GM12878 (cell line): ENCODE measurements around the gene KRT12. TPM values are rescaled to one million over a fixed set of nuclear protein-coding genes. Genes with fewer than 3 reads are reported as not detected.

ENCODE experiments used
- ATAC-seq: fragments of 200-7000 bp; cut with Tn5 transposase; 3 replicates; pipeline ENCODE4 v1.9.1; 2020; ENCODE audit warnings: mild to moderate bottlenecking, moderate library complexity
- BruUV-seq: library from RNA; stranded (reverse); fragments of 400-500 nt; replicated peaks from 2 replicates; lab custom pipeline; 2021; lab: Mats Ljungman, UMichigan
- CTCF ChIA-PET: fragments of 300-600 bp; sonication (Branson Sonifier 250); formaldehyde crosslinking; extraction: SDS; loops from one replicate; lab custom pipeline; 2021; ENCODE audit warnings: inconsistent platforms; lab: Yijun Ruan, JAX
- POLR2A ChIA-PET: fragments of 350-600 bp; formaldehyde crosslinking; extraction: SDS; loops from one replicate; lab custom pipeline; 2021; ENCODE audit warnings: inconsistent platforms; lab: Charles Lee
- RAD21 ChIA-PET: fragments of 300-600 bp; sonication (Branson Sonifier 250); formaldehyde crosslinking; loops from one replicate; lab custom pipeline; 2023; ENCODE audit warnings: antibody characterized with exemption; ENCODE audit not compliant: unreplicated experiment; lab: Charles Lee
- SMC1A ChIA-PET: fragments of 300-600 bp; sonication (Branson Sonifier 250); formaldehyde crosslinking; loops from one replicate; lab custom pipeline; 2023; ENCODE audit not compliant: unreplicated experiment, uncharacterized antibody; lab: Charles Lee
- DNase-seq: peaks from one replicate; pipeline ENCODE4 v3.0.0-alpha.2; 2011; ENCODE audit warnings: low read depth, low spot score
- FAIRE-seq: peaks from 3 replicates; lab custom pipeline; 2011; peaks lifted over from hg19 to GRCh38; lab: Jason Lieb, UNC
- H2AFZ ChIP-seq: 2 replicates; pipeline ENCODE4 v1.6.0; 2011; ENCODE audit warnings: low read depth, low read length, control low read depth; ENCODE audit not compliant: control insufficient read depth
- H3K27ac ChIP-seq: 2 replicates; pipeline ENCODE4 v1.5.1; 2011; ENCODE audit warnings: control low read depth; ENCODE audit not compliant: control insufficient read depth, insufficient read depth
- H3K27me3 ChIP-seq, 2 experiments: replicated peaks in 1 of 2; 2 replicates each; pipeline versions ENCODE4 v1.6.0 to v1.6.1; 2011; ENCODE audit warnings: low read length in 1 of 2; ENCODE audit not compliant: control insufficient read depth in 2 of 2, insufficient read depth in 2 of 2
- H3K36me3 ChIP-seq, 2 experiments: 2 replicates each; pipeline ENCODE4 v1.5.1; 2011; ENCODE audit warnings: low read length in 1 of 2; ENCODE audit not compliant: control insufficient read depth in 2 of 2, insufficient read depth in 2 of 2
- H3K4me1 ChIP-seq: 2 replicates; pipeline ENCODE4 v1.6.1; 2011; ENCODE audit warnings: mild to moderate bottlenecking, low read length, moderate library complexity, mixed read lengths; ENCODE audit not compliant: control insufficient read depth, insufficient read depth
- H3K4me2 ChIP-seq: 2 replicates; pipeline ENCODE4 v1.6.0; 2011; ENCODE audit warnings: control low read depth; ENCODE audit not compliant: control insufficient read depth, insufficient read depth
- H3K4me3 ChIP-seq: fragments of 200-600 bp; sonication (generic); 2 replicates; pipeline ENCODE4 v1.5.1; 2016
- H3K79me2 ChIP-seq: 2 replicates; pipeline ENCODE4 v1.6.0; 2011; ENCODE audit warnings: low read length; ENCODE audit not compliant: control insufficient read depth, insufficient read depth
- H3K9ac ChIP-seq: 2 replicates; pipeline ENCODE4 v1.8.0; 2011; ENCODE audit warnings: low read length, control low read depth, mixed read lengths; ENCODE audit not compliant: control insufficient read depth, insufficient read depth
- H3K9me3 ChIP-seq: replicated peaks from 3 replicates; pipeline ENCODE4 v1.5.1; 2011; ENCODE audit warnings: mild to moderate bottlenecking, low read length; ENCODE audit not compliant: control insufficient read depth, insufficient read depth
- H4K20me1 ChIP-seq: 2 replicates; pipeline ENCODE4 v1.6.0; 2011; ENCODE audit not compliant: control insufficient read depth, insufficient read depth
- BACH1 ChIP-seq: fragments of 450-650 bp; IDR thresholded peaks from 2 replicates; pipeline ENCODE4 v1.6.1; 2017; ENCODE audit warnings: mild to moderate bottlenecking, borderline replicate concordance
- CTCF ChIP-seq, 3 experiments: IDR thresholded peaks in 2 of 3; conservative IDR thresholded peaks in 1 of 3; 2 replicates each; pipeline ENCODE4 v1.5.1; 2011; ENCODE audit warnings: low read depth in 3 of 3, low read length in 3 of 3, mild to moderate bottlenecking in 3 of 3, control low read depth in 2 of 3, moderate library complexity in 2 of 3, inconsistent platforms in 1 of 3, mixed read lengths in 1 of 3; ENCODE audit not compliant: control insufficient read depth in 2 of 3, insufficient read depth in 1 of 3; ENCODE audit errors: extremely low read depth in 1 of 3
- SP1 ChIP-seq: IDR thresholded peaks from one replicate; pipeline ENCODE4 v1.6.1; 2011; ENCODE audit warnings: low read depth, low read length
- WGBS: methylation state at CpG from one replicate; pipeline ENCODE4 v1.1.6; 2016; ENCODE audit warnings: low lambda C conversion rate; ENCODE audit not compliant: insufficient replicate concordance, insufficient coverage; ENCODE audit errors: missing lambda C conversion rate; 5-methylcytosine and 5-hydroxymethylcytosine counted together
- in situ Hi-C: fragments of 300-500 bp; cut with MboI; formaldehyde crosslinking; loops from 9 replicates; pipeline ENCODE4 v1.14.3; 2018; ENCODE audit warnings: mixed read lengths
- intact Hi-C: fragments of 100-400 bp; cut with micrococcal nuclease; formaldehyde crosslinking; loops from one replicate; pipeline ENCODE4 v1.14.2; 2022; ENCODE audit not compliant: unreplicated experiment
- polyA plus RNA-seq, 11 experiments: library from polyadenylated mRNA; depleted of rRNA in 4 of 11; unstranded in 6 of 11; stranded (reverse) in 5 of 11; fragments of >200 nt; fragmentation: Nextera tagmentation in 4 of 11; fragmentation: Illumina TruSeq in 1 of 11; extraction: Ambion mirVana in 4 of 11; extraction: Trizol in 1 of 11; gene quantifications; 1 replicate in 1 of 11; 2 replicates in 10 of 11; pipeline versions ENCODE4 v1.2.1 to v1.2.3, GENCODE V29; 2011 to 2016; ENCODE audit warnings: inconsistent platforms in 2 of 11, missing spikeins in 2 of 11, low read depth in 1 of 11
- total RNA-seq, 4 experiments: library from RNA; depleted of rRNA in 3 of 4; stranded (reverse); fragments of >200 nt in 3 of 4; fragmentation: Illumina TruSeq in 1 of 4; extraction: Trizol in 1 of 4; gene quantifications; 2 replicates each; pipeline versions ENCODE4 v1.2.1 to v1.2.3, GENCODE V29; 2013 to 2021

Gene KRT12
- total and polyA plus RNA-seq, 10 of the 15 experiments (the other 5 are each of a cell fraction or from before 2014, with no cell fraction given), result not detected

- Histone ChIP-seq H3K4me2 (no peak overlapping the region), H3K27me3 (peaks cover 0 to 2% of the 10 kb centered on the region in 2 experiments; a peak in 2 of 4 replicates), H3K36me3 (no peaks in the 10 kb centered on the region), H3K4me1 (no peaks in the 10 kb centered on the region), H3K4me3 (no peak overlapping the region), H3K9ac (no peak overlapping the region)
- ChIA-PET CTCF (no interaction called here), RAD21 (no interaction called here), SMC1A (no interaction called here), POLR2A (no interaction called here)
- WGBS, result 40% methylated on average over 14 of the region's 14 CpGs
- FAIRE-seq, result no peak
- TF ChIP-seq BACH1, result no peak
- TF ChIP-seq, all 136 proteins: peak for 0
- in situ Hi-C loops (no loop called here), intact Hi-C loops (no loop called here)
- H3K9me3 ChIP-seq, result no peaks in the 10 kb centered on the region
- H4K20me1 ChIP-seq, result no peaks in the 10 kb centered on the region
- DNase-seq (no peak), ATAC-seq (no peak)
- no TSS peak for BruUV-seq
- H3K27ac ChIP-seq, result no peak overlapping the region
- no peaks in the 10 kb centered on the region for H3K79me2 ChIP-seq
- no peak overlapping the region for H2AFZ ChIP-seq
Observed at GRCh38 chr17:40864661-40865390, 2.2 kb downstream of the KRT12 start.

GRCh38 chr17:40862985-40863733 lies 3.9 kb downstream of the KRT12 start:
- no peak overlapping the region for H3K9ac ChIP-seq
- 65% methylated on average over 36 of the region's 39 CpGs for WGBS
- no peak overlapping the region for H3K4me3 ChIP-seq
- H3K27ac ChIP-seq, result no peak overlapping the region
- no peak for FAIRE-seq
- ChIA-PET SMC1A (no interaction called here), POLR2A (no interaction called here), RAD21 (no interaction called here), CTCF (interaction anchor here (1.0 to 1.7 kb wide), 3 partner anchors 10 to 459 kb away, joined by 3 to 5 read pairs (median 4); no protein-coding TSS in a partner anchor)
- intact Hi-C loops (no loop called here), in situ Hi-C loops (no loop called here)
- no peak overlapping the region for H3K4me2 ChIP-seq
- no peaks in the 10 kb centered on the region for H3K36me3 ChIP-seq
- no peak overlapping the region for H2AFZ ChIP-seq
- DNase-seq, result no peak
- no peaks in the 10 kb centered on the region for H3K4me1 ChIP-seq
- H3K79me2 ChIP-seq, result no peaks in the 10 kb centered on the region
- ATAC-seq, result no peak
- no peaks in the 10 kb centered on the region for H4K20me1 ChIP-seq
- no peaks in the 10 kb centered on the region for H3K9me3 ChIP-seq
- peaks cover 0 to 2% of the 10 kb centered on the region in 2 experiments; a peak in 3 of 4 replicates for H3K27me3 ChIP-seq
- no TSS peak for BruUV-seq
- TF ChIP-seq SP1, result no peak
- TF ChIP-seq CTCF (IDR thresholded peaks at IDR 0.05 in 2 of 3, conservative IDR thresholded peaks at IDR 0.05 in 1 of 3; ENCODE audit: control insufficient read depth in 2 of 3, extremely low read depth in 1 of 3, insufficient read depth in 1 of 3, low read depth in 3 of 3, low read length in 3 of 3), result peak in 2 of 3 experiments; percentile 11 to 26; a peak in 2 of 6 replicates
